CD4-positive, alpha-beta T cell treated with Interleukin-17A for 4 hours (primary cell): ENCODE data around the gene CFHR5.
"Not testable (repeated sequence)": the region's sequence is repeated elsewhere in the genome, so short reads cannot be mapped to it uniquely, and the experiment has no call there.

Experiments used
- DNase-seq: peaks from one replicate; pipeline ENCODE4 v3.0.0-alpha.2; 2020; ENCODE audit warnings: mixed read lengths

The CFHR5 gene

GRCh38 chr1:197021716-197022115 lies 44.4 kb downstream of the CFHR5 start:
- DNase-seq, result no peak

- DNase-seq, result no peak
These were observed 47.1 kb downstream of the CFHR5 start for GRCh38 chr1:197024460-197024859.

- no peak for DNase-seq
These were observed 50.0 kb downstream of the CFHR5 start for GRCh38 chr1:197027359-197027758.

GRCh38 chr1:197029749-197030148 lies 52.4 kb downstream of the CFHR5 start:
- DNase-seq, result no peak

- DNase-seq, result not testable (repeated sequence)
These were observed 57.4 kb downstream of the CFHR5 start for GRCh38 chr1:197034631-197035339.

GRCh38 chr1:197036861-197037260 lies 59.5 kb downstream of the CFHR5 start:
- no peak for DNase-seq

GRCh38 chr1:197041486-197042353 lies 64.4 kb downstream of the CFHR5 start:
- no peak for DNase-seq

GRCh38 chr1:197042676-197043341 lies 65.5 kb downstream of the CFHR5 start:
- no peak for DNase-seq

GRCh38 chr1:197049100-197049499 lies 71.7 kb downstream of the CFHR5 start:
- no peak for DNase-seq
